H1 (cell line): ENCODE measurements around the gene KLHL29. TPM values are rescaled to one million over a fixed set of nuclear protein-coding genes. Genes with fewer than 3 reads are reported as not detected.
A peak's percentile ranks its signal among the peaks of the same experiment; 100 is the strongest.

Experiments
- CTCF ChIA-PET: fragments of 300-600 bp; sonication (Branson Sonifier 250); formaldehyde crosslinking; loops from one replicate; lab custom pipeline; 2021; ENCODE audit not compliant: partially characterized antibody; lab: Charles Lee
- POLR2A ChIA-PET: fragments of 300-600 bp; sonication (Branson Sonifier 250); formaldehyde crosslinking; loops from one replicate; lab custom pipeline; 2021; ENCODE audit warnings: inconsistent platforms; ENCODE audit not compliant: partially characterized antibody; lab: Charles Lee
- DNase-seq, 2 experiments: peaks; one replicate each; pipeline versions ENCODE4 v3.0.0 to v3.0.0-alpha.2; 2010 to 2022; ENCODE audit warnings: low spot score in 2 of 2, low read depth in 1 of 2, mixed read lengths in 1 of 2
- FAIRE-seq: peaks from 2 replicates; lab custom pipeline; 2011; peaks lifted over from hg19 to GRCh38; lab: Jason Lieb, UNC
- H2AFZ ChIP-seq: 2 replicates; pipeline ENCODE4 v1.8.1; 2012; ENCODE audit warnings: low read length, inconsistent platforms
- H2AK5ac ChIP-seq: 2 replicates; pipeline ENCODE4 v1.6.1; 2013; ENCODE audit warnings: low read depth, low read length
- H2BK120ac ChIP-seq: replicated peaks from 2 replicates; pipeline ENCODE3; 2013; ENCODE audit warnings: low read depth, low read length, inconsistent platforms
- H2BK12ac ChIP-seq: 2 replicates; pipeline ENCODE4 v1.6.1; 2013; ENCODE audit warnings: low read depth, low read length
- H2BK15ac ChIP-seq: 2 replicates; pipeline ENCODE4 v1.6.1; 2013; ENCODE audit warnings: low read length
- H2BK20ac ChIP-seq: 2 replicates; pipeline ENCODE4 v1.6.1; 2013; ENCODE audit warnings: low read length
- H2BK5ac ChIP-seq: 2 replicates; pipeline ENCODE4 v1.6.1; 2013; ENCODE audit warnings: low read depth, low read length
- H3K14ac ChIP-seq: 2 replicates; pipeline ENCODE4 v1.6.1; 2013; ENCODE audit warnings: inconsistent platforms; ENCODE audit not compliant: insufficient read length
- H3K18ac ChIP-seq: 2 replicates; pipeline ENCODE4 v1.6.1; 2013; ENCODE audit warnings: low read length; ENCODE audit errors: extremely low read depth
- H3K23ac ChIP-seq: 2 replicates; pipeline ENCODE4 v1.6.1; 2013; ENCODE audit warnings: inconsistent platforms; ENCODE audit not compliant: insufficient read length
- H3K23me2 ChIP-seq: 2 replicates; pipeline ENCODE4 v1.6.1; 2013; ENCODE audit warnings: low read depth, low read length
- H3K27ac ChIP-seq: 2 replicates; pipeline ENCODE4 v1.6.1; 2011; ENCODE audit warnings: low read depth, low read length, inconsistent platforms
- H3K27me3 ChIP-seq, 4 experiments: replicated peaks in 1 of 4; 1 replicate in 1 of 4; 2 replicates in 3 of 4; pipeline versions ENCODE4 v1.6.1 to v1.8.1; 2011 to 2013; ENCODE audit warnings: low read length in 3 of 4, mild to moderate bottlenecking in 3 of 4, inconsistent platforms in 2 of 4, mixed read lengths in 2 of 4, moderate library complexity in 1 of 4; ENCODE audit not compliant: control insufficient read depth in 3 of 4, insufficient read depth in 3 of 4; ENCODE audit errors: extremely low read depth in 1 of 4
- H3K36me3 ChIP-seq, 4 experiments: 2 replicates each; pipeline versions ENCODE4 v1.6.1 to v1.8.1; 2011 to 2013; ENCODE audit warnings: mild to moderate bottlenecking in 4 of 4, low read length in 3 of 4, moderate library complexity in 2 of 4, control low read depth in 1 of 4, inconsistent platforms in 1 of 4; ENCODE audit not compliant: insufficient read depth in 4 of 4, control insufficient read depth in 2 of 4
- H3K4ac ChIP-seq: replicated peaks from 2 replicates; pipeline ENCODE3; 2013; ENCODE audit warnings: low read length, low read depth, mixed read lengths, inconsistent platforms; ENCODE audit not compliant: insufficient read length
- H3K4me1 ChIP-seq, 4 experiments: replicated peaks in 1 of 4; 1 replicate in 1 of 4; 2 replicates in 3 of 4; pipeline versions ENCODE4 v1.6.1 to v1.8.1; 2011 to 2013; ENCODE audit warnings: low read length in 3 of 4, inconsistent platforms in 2 of 4, mixed read lengths in 1 of 4; ENCODE audit not compliant: insufficient read depth in 4 of 4, control insufficient read depth in 3 of 4
- H3K4me2 ChIP-seq, 2 experiments: 2 replicates each; pipeline versions ENCODE4 v1.6.1 to v1.8.1; 2011 to 2013; ENCODE audit warnings: low read depth in 2 of 2, low read length in 2 of 2, control low read depth in 1 of 2, inconsistent platforms in 1 of 2, mild to moderate bottlenecking in 1 of 2; ENCODE audit not compliant: insufficient read depth in 1 of 2
- H3K4me3 ChIP-seq, 4 experiments: fragments of 200-600, 300-600 bp in 1 of 4; sonication (generic), shearing (Covaris generic), sonication (Bioruptor Twin) in 1 of 4; 2 replicates each; pipeline versions ENCODE4 v1.5.1 to v1.8.1; 2011 to 2016; ENCODE audit warnings: low read length in 4 of 4, low read depth in 3 of 4, control low read depth in 2 of 4, inconsistent platforms in 2 of 4, mild to moderate bottlenecking in 2 of 4, mixed read lengths in 1 of 4, moderate library complexity in 1 of 4; ENCODE audit not compliant: insufficient read depth in 2 of 4; ENCODE audit errors: extremely low read depth in 1 of 4
- H3K56ac ChIP-seq: replicated peaks from 2 replicates; pipeline ENCODE3; 2013; ENCODE audit warnings: low read depth, mild to moderate bottlenecking, mixed read lengths, low read length, inconsistent platforms; ENCODE audit not compliant: insufficient read length
- H3K79me1 ChIP-seq: 2 replicates; pipeline ENCODE4 v1.6.1; 2013; ENCODE audit warnings: low read depth, low read length, control low read depth
- H3K79me2 ChIP-seq, 2 experiments: 2 replicates each; pipeline versions ENCODE4 v1.6.1 to v1.8.1; 2012 to 2013; ENCODE audit warnings: low read length in 2 of 2, mild to moderate bottlenecking in 2 of 2, inconsistent platforms in 1 of 2; ENCODE audit not compliant: insufficient read depth in 2 of 2, control insufficient read depth in 1 of 2
- H3K9ac ChIP-seq, 4 experiments: replicated peaks in 1 of 4; 1 replicate in 1 of 4; 2 replicates in 3 of 4; pipeline versions ENCODE4 v1.6.1 to v1.8.1; 2011 to 2013; ENCODE audit warnings: low read depth in 3 of 4, low read length in 3 of 4, control low read depth in 2 of 4, mild to moderate bottlenecking in 2 of 4, moderate library complexity in 2 of 4, inconsistent platforms in 1 of 4; ENCODE audit errors: extremely low read depth in 1 of 4
- H3K9me3 ChIP-seq, 2 experiments: 2 replicates each; pipeline versions ENCODE4 v1.6.1 to v1.8.1; 2012 to 2013; ENCODE audit warnings: mild to moderate bottlenecking in 2 of 2, moderate library complexity in 2 of 2, control low read depth in 1 of 2, inconsistent platforms in 1 of 2, low read depth in 1 of 2, low read length in 1 of 2, mixed read lengths in 1 of 2; ENCODE audit not compliant: insufficient read depth in 2 of 2
- H4K20me1 ChIP-seq, 2 experiments: replicated peaks in 1 of 2; 2 replicates each; pipeline versions ENCODE3 to v1.8.1; 2011 to 2013; ENCODE audit warnings: inconsistent platforms in 2 of 2, low read length in 2 of 2, mild to moderate bottlenecking in 1 of 2; ENCODE audit not compliant: insufficient read depth in 2 of 2, control insufficient read depth in 1 of 2
- H4K5ac ChIP-seq: 2 replicates; pipeline ENCODE4 v1.6.1; 2013; ENCODE audit warnings: low read length, low read depth, mixed read lengths, inconsistent platforms; ENCODE audit not compliant: insufficient read length
- H4K8ac ChIP-seq: 2 replicates; pipeline ENCODE4 v1.8.0; 2013; ENCODE audit warnings: mild to moderate bottlenecking, moderate library complexity, low read length, inconsistent platforms; ENCODE audit not compliant: insufficient read depth; ENCODE audit errors: extremely low read depth
- H4K91ac ChIP-seq: replicated peaks from 2 replicates; pipeline ENCODE3; 2013; ENCODE audit warnings: low read length, mixed read lengths, inconsistent platforms; ENCODE audit not compliant: insufficient read length
- HDAC2 ChIP-seq, 2 experiments: fragments of 300-600 bp in 1 of 2; sonication (generic) in 1 of 2; IDR thresholded peaks; 2 replicates each; pipeline ENCODE4 v1.6.1; 2011 to 2012; ENCODE audit warnings: low read depth in 2 of 2, low read length in 2 of 2, mild to moderate bottlenecking in 2 of 2, moderate library complexity in 2 of 2, borderline replicate concordance in 1 of 2, inconsistent platforms in 1 of 2
- RFX5 ChIP-seq: IDR thresholded peaks from 2 replicates; pipeline ENCODE4 v1.6.1; 2011; ENCODE audit warnings: low read depth, low read length, improper control_type of control experiment, borderline replicate concordance
- WGBS, 2 experiments: shearing (Covaris generic) in 1 of 2; methylation state at CpG; one replicate each; pipeline versions ENCODE4 v1.1.6 to v1.1.7; 2013 to 2015; ENCODE audit warnings: low lambda C conversion rate in 2 of 2, mixed read lengths in 2 of 2, inconsistent platforms in 1 of 2, low coverage in 1 of 2, missing lambda C conversion rate in 1 of 2; ENCODE audit not compliant: insufficient replicate concordance in 2 of 2, insufficient coverage in 1 of 2, insufficient read length in 1 of 2; ENCODE audit errors: extremely low coverage in 1 of 2, missing lambda C conversion rate in 1 of 2; 5-methylcytosine and 5-hydroxymethylcytosine counted together
- polyA plus RNA-seq, 7 experiments: library from polyadenylated mRNA; depleted of rRNA in 3 of 7; stranded (reverse) in 5 of 7; unstranded in 2 of 7; fragments of >200 nt in 5 of 7; fragments of 200-250 nt in 2 of 7; gene quantifications; 1 replicate in 5 of 7; 2 replicates in 1 of 7; 4 replicates in 1 of 7; pipeline versions ENCODE4 v1.2.1 to v1.2.3, GENCODE V29; 2011 to 2013; ENCODE audit warnings: missing spikeins in 2 of 7, mixed read lengths in 2 of 7
- total RNA-seq: library from RNA; stranded (reverse); fragmentation: NEBNext Ultra II Directional; extraction: Animal tissue kit (Norgen Biotek cat#: 25700); gene quantifications from 2 replicates; pipeline ENCODE4 v1.2.1, GENCODE V29; 2021
- TF ChIP-seq, protein P1 (sequence below), 3 experiments: IDR thresholded peaks; 1 replicate in 2 of 3; 2 replicates in 1 of 3; pipeline versions ENCODE4 v1.5.1 to v1.6.1; 2011; ENCODE audit warnings: low read length in 3 of 3, mild to moderate bottlenecking in 3 of 3, inconsistent platforms in 2 of 3, low read depth in 1 of 3, moderate library complexity in 1 of 3; ENCODE audit not compliant: insufficient read depth in 1 of 3; ENCODE audit errors: control extremely low read depth in 1 of 3

KLHL29 gene
- total and polyA plus RNA-seq, 2 of the 8 experiments (the other 6 are each of a cell fraction or from before 2014, with no cell fraction given): 1.1 to 4.7 TPM

GRCh38 chr2:23689131-23689700, 304.2 kb downstream of the KLHL29 start:
- Histone ChIP-seq H3K4me2 (no peak overlapping the region), H3K27me3 (no peaks in the 10 kb centered on the region), H2BK5ac (peak overlapping the region; percentile 66; the same call in 1 of the 2 replicates), H3K23me2 (no peaks in the 10 kb centered on the region), H4K8ac (no peak overlapping the region; the same call in 1 of the 2 replicates), H4K20me1 (no peaks in the 10 kb centered on the region), H2BK120ac (no peak overlapping the region), H2BK20ac (no peak overlapping the region), H2AFZ (no peak overlapping the region), H3K4me1 (peaks cover 0 to 20% (median 9%) of the 10 kb centered on the region in 4 experiments; a peak in 5 of 7 replicates), H3K14ac (no peak overlapping the region), H3K4me3 (no peak overlapping the region), H3K9ac (no peak overlapping the region), H3K79me1 (no peaks in the 10 kb centered on the region), H4K5ac (no peak overlapping the region), H2BK15ac (no peak overlapping the region), H3K9me3 (no peaks in the 10 kb centered on the region; a peak in 1 of 4 replicates), H3K23ac (no peak overlapping the region), H2BK12ac (no peak overlapping the region; the same call in 1 of the 2 replicates), H3K4ac (no peak overlapping the region), H3K79me2 (no peaks in the 10 kb centered on the region), H3K27ac (no peak overlapping the region), H2AK5ac (peak overlapping the region; percentile 48; the same call in 1 of the 2 replicates), H3K56ac (no peak overlapping the region), H3K36me3 (no peaks in the 10 kb centered on the region), H3K18ac (no peak overlapping the region; the same call in 1 of the 2 replicates), H4K91ac (peak overlapping the region; percentile 18)
- POLR2A ChIA-PET: no interaction called here
- DNase-seq (no peak), FAIRE-seq (no peak)
- CTCF ChIA-PET: interaction anchor here (0.7 to 1.0 kb wide), 2 partner anchors 36 to 338 kb away, joined by 3 read pairs; no protein-coding TSS in a partner anchor
- TF ChIP-seq HDAC2 (IDR thresholded peaks at IDR 0.05; ENCODE audit: borderline replicate concordance in 1 of 2, low read depth in 2 of 2, low read length in 2 of 2) (no peak), RFX5 (no peak)
- TF ChIP-seq, protein P1, sequence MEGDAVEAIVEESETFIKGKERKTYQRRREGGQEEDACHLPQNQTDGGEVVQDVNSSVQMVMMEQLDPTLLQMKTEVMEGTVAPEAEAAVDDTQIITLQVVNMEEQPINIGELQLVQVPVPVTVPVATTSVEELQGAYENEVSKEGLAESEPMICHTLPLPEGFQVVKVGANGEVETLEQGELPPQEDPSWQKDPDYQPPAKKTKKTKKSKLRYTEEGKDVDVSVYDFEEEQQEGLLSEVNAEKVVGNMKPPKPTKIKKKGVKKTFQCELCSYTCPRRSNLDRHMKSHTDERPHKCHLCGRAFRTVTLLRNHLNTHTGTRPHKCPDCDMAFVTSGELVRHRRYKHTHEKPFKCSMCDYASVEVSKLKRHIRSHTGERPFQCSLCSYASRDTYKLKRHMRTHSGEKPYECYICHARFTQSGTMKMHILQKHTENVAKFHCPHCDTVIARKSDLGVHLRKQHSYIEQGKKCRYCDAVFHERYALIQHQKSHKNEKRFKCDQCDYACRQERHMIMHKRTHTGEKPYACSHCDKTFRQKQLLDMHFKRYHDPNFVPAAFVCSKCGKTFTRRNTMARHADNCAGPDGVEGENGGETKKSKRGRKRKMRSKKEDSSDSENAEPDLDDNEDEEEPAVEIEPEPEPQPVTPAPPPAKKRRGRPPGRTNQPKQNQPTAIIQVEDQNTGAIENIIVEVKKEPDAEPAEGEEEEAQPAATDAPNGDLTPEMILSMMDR (IDR thresholded peaks at IDR 0.05; ENCODE audit: control extremely low read depth in 1 of 3, insufficient read depth in 1 of 3, low read depth in 1 of 3, low read length in 3 of 3): no peak
- WGBS, 2 experiments: 86% methylated on average over 11 of the region's 11 CpGs; no CpG with 5 or more reads in 1 of the 2 experiments
